Measurements from ENCODE around the gene TBC1D1. TPM values are rescaled to one million over a fixed set of nuclear protein-coding genes. Genes with fewer than 3 reads are reported as not detected.

Gene TBC1D1
- total and polyA plus RNA-seq, 5 donors: 86.7 to 134 (median 116) TPM

DNA sequence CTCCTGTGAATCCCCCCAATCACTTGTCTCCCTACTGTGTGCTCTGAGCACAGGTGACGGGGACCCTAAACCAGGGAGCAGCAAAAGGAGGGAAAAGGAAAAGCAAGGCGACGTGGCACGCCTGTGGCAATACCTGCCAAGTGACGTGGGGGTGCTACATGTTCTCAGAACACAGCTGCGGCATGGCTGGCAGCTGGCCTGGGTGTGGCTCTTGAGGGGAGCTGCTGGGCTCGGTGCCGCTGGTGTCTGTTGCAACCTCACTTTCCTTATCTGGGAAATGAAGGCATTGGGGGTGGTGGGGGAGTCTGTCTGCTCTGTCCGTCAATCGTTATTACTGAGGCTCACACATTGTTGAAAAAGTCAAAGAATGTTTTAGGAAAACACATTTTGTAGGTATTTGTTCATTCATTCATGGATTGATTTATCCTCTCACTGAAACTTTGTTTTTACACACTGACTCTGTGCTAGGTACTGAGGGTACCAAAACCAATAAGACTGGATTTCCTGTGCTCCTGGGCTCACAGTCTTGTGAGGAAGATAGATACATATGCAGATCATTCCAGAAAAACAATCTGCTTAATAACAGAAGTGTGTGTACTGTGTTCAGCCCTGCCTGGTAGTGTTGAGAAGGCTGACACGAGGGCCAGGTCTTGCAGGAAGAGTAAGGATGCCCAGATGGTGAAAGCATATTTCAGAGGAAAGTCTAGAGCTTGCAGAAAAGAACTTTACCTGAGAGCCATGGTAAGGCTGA lies 286.9 kb downstream of the TBC1D1 start:
- no peak overlapping the region for H3K27ac ChIP-seq (ENCODE audit: low read length)
- 57% methylated on average over 11 of the region's 11 CpGs for WGBS
- no peaks in the 10 kb centered on the region for H3K9me3 ChIP-seq (ENCODE audit: control insufficient read depth, low read length)
- intact Hi-C loops (cut with DNase I): loop anchor here in 3 of 4 donors (2.0 to 10.0 kb wide), 6 partner anchors 93 to 553 kb away; no protein-coding TSS in a partner anchor
- no peaks in the 10 kb centered on the region for H3K4me1 ChIP-seq (ENCODE audit: control insufficient read depth, insufficient read depth, low read length)
- no peaks in the 10 kb centered on the region for H3K27me3 ChIP-seq (ENCODE audit: control insufficient read depth, insufficient read depth)
- peak; percentile 77 to 81 for ATAC-seq
- peak; percentile 88 to 94 (median 89) for DNase-seq
- no peak overlapping the region for H3K4me3 ChIP-seq (ENCODE audit: low read length)

- Histone ChIP-seq H3K4me3 (ENCODE audit: low read length) (no peak overlapping the region), H3K27ac (ENCODE audit: low read length) (no peak overlapping the region), H3K9me3 (ENCODE audit: control insufficient read depth, low read length) (no peaks in the 10 kb centered on the region), H3K27me3 (ENCODE audit: control insufficient read depth, insufficient read depth) (no peaks in the 10 kb centered on the region), H3K4me1 (ENCODE audit: control insufficient read depth, insufficient read depth, low read length) (no peaks in the 10 kb centered on the region)
- DNase-seq (no peak), ATAC-seq (no peak)
- intact Hi-C loops (cut with DNase I): loop anchor here in 3 of 4 donors (2.0 to 10.0 kb wide), 6 partner anchors 94 to 552 kb away; no protein-coding TSS in a partner anchor
- 71% methylated on average over 8 of the region's 8 CpGs for WGBS
These were observed 287.6 kb downstream of the TBC1D1 start for GRCh38 chr4:38178392-38178995.

GRCh38 chr4:38179690-38180377 lies 288.9 kb downstream of the TBC1D1 start:
- DNase-seq (peak; percentile 57 to 85 (median 70)), ATAC-seq (peak; percentile 62 to 69)
- Histone ChIP-seq H3K27ac (ENCODE audit: low read length) (no peak overlapping the region), H3K27me3 (ENCODE audit: control insufficient read depth, insufficient read depth) (no peaks in the 10 kb centered on the region), H3K4me1 (ENCODE audit: control insufficient read depth, insufficient read depth, low read length) (no peaks in the 10 kb centered on the region), H3K9me3 (ENCODE audit: control insufficient read depth, low read length) (no peaks in the 10 kb centered on the region), H3K4me3 (ENCODE audit: low read length) (no peak overlapping the region)
- 59% methylated on average over 6 of the region's 6 CpGs for WGBS
- intact Hi-C loops (cut with DNase I): loop anchor here (2.0 to 10.0 kb wide), 10 partner anchors 95 to 551 kb away; no protein-coding TSS in a partner anchor

GRCh38 chr4:38180456-38180855 lies 289.6 kb downstream of the TBC1D1 start:
- H3K4me1 ChIP-seq (ENCODE audit: control insufficient read depth, insufficient read depth, low read length): no peaks in the 10 kb centered on the region
- intact Hi-C loops (cut with DNase I): loop anchor here (2.0 to 10.0 kb wide), 6 partner anchors 116 to 550 kb away; no protein-coding TSS in a partner anchor
- H3K27me3 ChIP-seq (ENCODE audit: control insufficient read depth, insufficient read depth): no peaks in the 10 kb centered on the region
- DNase-seq: no peak
- ATAC-seq: no peak
- no peak overlapping the region for H3K4me3 ChIP-seq (ENCODE audit: low read length)
- WGBS: 71% methylated on average over 2 of the region's 2 CpGs
- H3K9me3 ChIP-seq (ENCODE audit: control insufficient read depth, low read length): no peaks in the 10 kb centered on the region
- no peak overlapping the region for H3K27ac ChIP-seq (ENCODE audit: low read length)

DNA sequence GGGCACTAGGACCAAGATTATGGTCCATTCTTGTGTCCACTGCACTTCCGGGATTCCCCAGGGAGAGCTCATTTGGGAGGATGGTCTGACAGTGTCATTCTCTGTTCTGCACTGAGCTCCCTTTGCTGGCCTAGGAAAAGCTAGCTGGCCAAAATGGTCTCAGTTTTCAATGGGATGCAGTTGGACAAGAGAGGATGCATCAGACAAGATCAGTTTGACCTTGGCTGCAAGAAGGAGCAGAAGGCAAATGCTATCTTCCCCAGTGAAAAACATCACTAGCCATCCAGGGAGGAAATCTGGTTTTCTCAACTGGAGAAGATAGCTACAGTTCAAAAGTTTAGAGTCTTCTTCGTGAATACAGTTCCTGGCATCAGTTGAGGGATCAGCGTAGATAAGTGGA lies 290.4 kb downstream of the TBC1D1 start:
- Histone ChIP-seq H3K4me1 (ENCODE audit: control insufficient read depth, insufficient read depth, low read length) (no peaks in the 10 kb centered on the region), H3K27me3 (ENCODE audit: control insufficient read depth, insufficient read depth) (no peaks in the 10 kb centered on the region), H3K9me3 (ENCODE audit: control insufficient read depth, low read length) (no peaks in the 10 kb centered on the region), H3K4me3 (ENCODE audit: low read length) (no peak overlapping the region), H3K27ac (ENCODE audit: low read length) (no peak overlapping the region)
- ATAC-seq (no peak), DNase-seq (no peak)
- intact Hi-C loops (cut with DNase I): loop anchor here (2.0 to 10.0 kb wide), 6 partner anchors 116 to 550 kb away; no protein-coding TSS in a partner anchor
- WGBS: 48% methylated on average over 3 of the region's 3 CpGs

- Histone ChIP-seq H3K27ac (ENCODE audit: low read length) (no peak overlapping the region), H3K4me3 (ENCODE audit: low read length) (no peak overlapping the region), H3K9me3 (ENCODE audit: control insufficient read depth, low read length) (no peaks in the 10 kb centered on the region), H3K4me1 (ENCODE audit: control insufficient read depth, insufficient read depth, low read length) (no peaks in the 10 kb centered on the region), H3K27me3 (ENCODE audit: control insufficient read depth, insufficient read depth) (no peaks in the 10 kb centered on the region)
- DNase-seq: peak in 1 of 3 donors; percentile 62
- intact Hi-C loops (cut with DNase I): loop anchor here in 3 of 4 donors (5.0 to 10.0 kb wide), 5 partner anchors 118 to 495 kb away; no protein-coding TSS in a partner anchor
- ATAC-seq: no peak
- WGBS: 97% methylated on average over 40 of the region's 40 CpGs
These were observed 291.6 kb downstream of the TBC1D1 start for GRCh38 chr4:38182334-38182998.

GRCh38 chr4:38184404-38184803 lies 293.5 kb downstream of the TBC1D1 start:
- no peak overlapping the region for H3K27ac ChIP-seq (ENCODE audit: low read length)

DNA sequence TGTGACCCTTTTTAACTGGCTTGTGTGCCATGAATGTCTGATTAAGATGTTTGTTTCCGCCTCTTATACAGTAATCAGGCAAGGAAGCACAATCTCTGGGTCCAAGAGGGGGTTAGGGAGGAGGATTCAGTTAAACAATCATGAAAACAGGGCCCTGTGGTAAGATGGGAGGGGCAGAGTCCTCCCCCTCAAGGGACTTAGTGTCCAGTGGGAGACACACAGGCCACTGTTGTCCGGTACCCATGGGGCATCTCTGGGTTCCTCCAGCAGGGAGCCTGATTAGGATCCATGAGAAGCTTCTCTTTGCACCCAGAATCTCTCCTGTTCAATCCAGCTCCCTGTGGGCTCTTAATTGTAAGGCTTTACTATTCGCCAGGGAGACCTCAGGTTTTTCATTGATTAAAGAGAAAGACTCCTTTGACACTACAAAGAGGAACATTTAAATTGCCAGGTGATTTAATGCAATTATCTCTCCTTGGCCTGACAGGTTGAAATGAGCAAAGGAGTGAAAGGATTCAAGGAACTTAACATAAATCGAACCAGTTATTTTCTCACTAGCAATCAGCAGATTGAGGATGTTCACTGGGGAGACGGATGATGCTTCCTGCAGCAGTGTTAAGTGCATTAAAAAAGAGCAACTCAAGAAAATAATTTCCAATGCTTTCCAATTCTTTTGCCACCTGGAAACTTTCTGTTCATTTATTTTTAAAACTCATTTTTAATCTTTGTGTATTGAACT lies 294.7 kb downstream of the TBC1D1 start:
- 89% methylated on average over 5 of the region's 5 CpGs for WGBS
- no peak for ATAC-seq
- intact Hi-C loops (cut with DNase I): loop anchor here in 1 of 4 donors (10.0 kb wide), 2 partner anchors 121 to 129 kb away; no protein-coding TSS in a partner anchor

More at GRCh38 chr4:38184404-38184803, 293.5 kb downstream of the TBC1D1 start:
- DNase-seq (no peak), ATAC-seq (no peak)
- H3K4me3 ChIP-seq (ENCODE audit: low read length): no peak overlapping the region
- intact Hi-C loops (cut with DNase I): loop anchor here in 3 of 4 donors (5.0 to 10.0 kb wide), 5 partner anchors 120 to 493 kb away; no protein-coding TSS in a partner anchor
- H3K27me3 ChIP-seq (ENCODE audit: control insufficient read depth, insufficient read depth): no peaks in the 10 kb centered on the region
- WGBS: 89% methylated on average over 8 of the region's 8 CpGs
- no peaks in the 10 kb centered on the region for H3K4me1 ChIP-seq (ENCODE audit: control insufficient read depth, insufficient read depth, low read length)
- no peaks in the 10 kb centered on the region for H3K9me3 ChIP-seq (ENCODE audit: control insufficient read depth, low read length)

GRCh38 chr4:38188136-38188535 lies 297.3 kb downstream of the TBC1D1 start:
- Histone ChIP-seq H3K27ac (ENCODE audit: low read length) (no peak overlapping the region), H3K4me1 (ENCODE audit: control insufficient read depth, insufficient read depth, low read length) (peaks cover 6% of the 10 kb centered on the region), H3K27me3 (ENCODE audit: control insufficient read depth, insufficient read depth) (no peaks in the 10 kb centered on the region), H3K9me3 (ENCODE audit: control insufficient read depth, low read length) (no peaks in the 10 kb centered on the region), H3K4me3 (ENCODE audit: low read length) (no peak overlapping the region)
- no peak for ATAC-seq
- no peak for DNase-seq
- intact Hi-C loops (cut with DNase I): loop anchor here in 1 of 4 donors (10.0 kb wide), 2 partner anchors 123 to 127 kb away; no protein-coding TSS in a partner anchor
- WGBS: 99% methylated on average over 9 of the region's 9 CpGs

More for the DNA sequence above, 294.7 kb downstream of the TBC1D1 start:
- Histone ChIP-seq H3K27ac (ENCODE audit: low read length) (no peak overlapping the region), H3K4me1 (ENCODE audit: control insufficient read depth, insufficient read depth, low read length) (peaks cover 1% of the 10 kb centered on the region), H3K9me3 (ENCODE audit: control insufficient read depth, low read length) (no peaks in the 10 kb centered on the region), H3K4me3 (ENCODE audit: low read length) (no peak overlapping the region), H3K27me3 (ENCODE audit: control insufficient read depth, insufficient read depth) (no peaks in the 10 kb centered on the region)
- no peak for DNase-seq
